GM19193 (cell line): ENCODE measurements around the gene ID3.

Experiments used
- POLR2A ChIP-seq: IDR thresholded peaks from 4 replicates; pipeline ENCODE4 v1.6.1; 2011; ENCODE audit not compliant: insufficient read depth, insufficient read length; ENCODE audit errors: extremely low read depth

Gene ID3

GRCh38 chr1:23575226-23575810 is 16.0 kb upstream of the ID3 start:
- TF ChIP-seq POLR2A, result no peak

- TF ChIP-seq POLR2A, result no peak
Measured at GRCh38 chr1:23574265-23574754, 15.0 kb upstream of the ID3 start.

GRCh38 chr1:23573574-23574182 is 14.4 kb upstream of the ID3 start:
- TF ChIP-seq POLR2A, result no peak

GRCh38 chr1:23571465-23571864 is 12.2 kb upstream of the ID3 start:
- TF ChIP-seq POLR2A, result no peak

- no peak for TF ChIP-seq POLR2A
Measured at GRCh38 chr1:23570001-23570691, 10.8 kb upstream of the ID3 start.

- no peak for TF ChIP-seq POLR2A
Measured at GRCh38 chr1:23568608-23569383, 9.5 kb upstream of the ID3 start.

- no peak for TF ChIP-seq POLR2A
Measured at GRCh38 chr1:23567996-23568607, 8.8 kb upstream of the ID3 start.

GRCh38 chr1:23567629-23567995 is 8.3 kb upstream of the ID3 start:
- no peak for TF ChIP-seq POLR2A

- no peak for TF ChIP-seq POLR2A
Measured at GRCh38 chr1:23566304-23566703, 7.0 kb upstream of the ID3 start.

- no peak for TF ChIP-seq POLR2A
Measured at GRCh38 chr1:23565776-23566175, 6.5 kb upstream of the ID3 start.

- no peak for TF ChIP-seq POLR2A
Measured at GRCh38 chr1:23564529-23565122, 5.3 kb upstream of the ID3 start.

GRCh38 chr1:23563755-23564374 is 4.6 kb upstream of the ID3 start:
- no peak for TF ChIP-seq POLR2A

GRCh38 chr1:23563003-23563402 is 3.7 kb upstream of the ID3 start:
- no peak for TF ChIP-seq POLR2A
